Parathyroid adenoma (tissue), 2 donors: Measurements from ENCODE around the gene WFDC5.

Experiments used
- H2AFZ ChIP-seq: fragments of 300-600 bp; sonication (generic); one replicate; pipeline ENCODE4 v1.7.0; 2017; ENCODE audit warnings: antibody characterized with exemption, mild to moderate bottlenecking
- H3K27ac ChIP-seq: fragments of 300-600 bp; sonication (generic); one replicate; pipeline ENCODE4 v1.7.0; 2017
- H3K27me3 ChIP-seq: fragments of 300-600 bp; sonication (generic); one replicate; pipeline ENCODE4 v1.7.0; 2017; ENCODE audit warnings: low read length; ENCODE audit not compliant: control insufficient read depth, insufficient read depth
- H3K36me3 ChIP-seq: fragments of 300-600 bp; sonication (generic); one replicate; pipeline ENCODE4 v1.7.0; 2017; ENCODE audit warnings: low read length; ENCODE audit not compliant: control insufficient read depth, insufficient read depth
- H3K4me1 ChIP-seq: fragments of 300-600 bp; sonication (generic); one replicate; pipeline ENCODE4 v1.7.0; 2017; ENCODE audit warnings: control low read depth
- H3K4me2 ChIP-seq: fragments of 300-600 bp; sonication (generic); one replicate; pipeline ENCODE4 v1.7.0; 2017; ENCODE audit warnings: low read length
- H3K4me3 ChIP-seq: fragments of 300-600 bp; sonication (generic); one replicate; pipeline ENCODE4 v1.7.0; 2017; ENCODE audit warnings: low read depth, low read length
- H3K79me2 ChIP-seq: fragments of 300-600 bp; sonication (generic); one replicate; pipeline ENCODE4 v1.7.0; 2017; ENCODE audit warnings: control low read depth
- H3K9ac ChIP-seq: fragments of 300-600 bp; sonication (generic); one replicate; pipeline ENCODE4 v1.7.0; 2017; ENCODE audit warnings: mild to moderate bottlenecking
- H3K9me3 ChIP-seq: fragments of 300-600 bp; sonication (generic); one replicate; pipeline ENCODE4 v1.7.0; 2017; ENCODE audit warnings: low read length; ENCODE audit not compliant: control insufficient read depth
- CTCF ChIP-seq: fragments of 300-600 bp; sonication (generic); IDR thresholded peaks from one replicate; pipeline ENCODE4 v1.7.0; 2017; ENCODE audit warnings: antibody characterized with exemption, mild to moderate bottlenecking
- donor health status: primary hyperparathyroidism.

WFDC5 gene

GRCh38 chr20:45115829-45116228, 855 bp upstream of the WFDC5 start:
- no peaks in the 10 kb centered on the region for H3K79me2 ChIP-seq
- H3K4me3 ChIP-seq = no peak overlapping the region
- H3K27ac ChIP-seq = no peak overlapping the region
- H3K4me2 ChIP-seq = no peak overlapping the region
- no peaks in the 10 kb centered on the region for H3K9me3 ChIP-seq
- H3K27me3 ChIP-seq = no peaks in the 10 kb centered on the region
- no peak overlapping the region for H3K9ac ChIP-seq
- no peaks in the 10 kb centered on the region for H3K36me3 ChIP-seq
- no peak for TF ChIP-seq CTCF
- H3K4me1 ChIP-seq = no peaks in the 10 kb centered on the region
- H2AFZ ChIP-seq = no peak overlapping the region

- no peak overlapping the region for H3K9ac ChIP-seq
- no peaks in the 10 kb centered on the region for H3K4me1 ChIP-seq
- H3K27ac ChIP-seq = no peak overlapping the region
- H3K9me3 ChIP-seq = no peaks in the 10 kb centered on the region
- no peak overlapping the region for H2AFZ ChIP-seq
- H3K27me3 ChIP-seq = no peaks in the 10 kb centered on the region
- H3K4me2 ChIP-seq = no peak overlapping the region
- H3K79me2 ChIP-seq = no peaks in the 10 kb centered on the region
- H3K36me3 ChIP-seq = no peaks in the 10 kb centered on the region
- H3K4me3 ChIP-seq = no peak overlapping the region
- no peak for TF ChIP-seq CTCF
Measured at GRCh38 chr20:45115386-45115774, 406 bp upstream of the WFDC5 start.

- no peak overlapping the region for H3K4me2 ChIP-seq
- H2AFZ ChIP-seq = no peak overlapping the region
- H3K79me2 ChIP-seq = no peaks in the 10 kb centered on the region
- no peak overlapping the region for H3K9ac ChIP-seq
- no peak for TF ChIP-seq CTCF
- no peaks in the 10 kb centered on the region for H3K27me3 ChIP-seq
- no peaks in the 10 kb centered on the region for H3K36me3 ChIP-seq
- H3K9me3 ChIP-seq = no peaks in the 10 kb centered on the region
- no peak overlapping the region for H3K27ac ChIP-seq
- H3K4me3 ChIP-seq = no peak overlapping the region
- H3K4me1 ChIP-seq = no peaks in the 10 kb centered on the region
Measured at GRCh38 chr20:45113865-45114264, 1.1 kb downstream of the WFDC5 start.

- H3K4me1 ChIP-seq = no peaks in the 10 kb centered on the region
- H3K9me3 ChIP-seq = no peaks in the 10 kb centered on the region
- H3K27me3 ChIP-seq = no peaks in the 10 kb centered on the region
- no peak overlapping the region for H2AFZ ChIP-seq
- no peak for TF ChIP-seq CTCF
- H3K9ac ChIP-seq = no peak overlapping the region
- H3K27ac ChIP-seq = no peak overlapping the region
- no peak overlapping the region for H3K4me3 ChIP-seq
- no peak overlapping the region for H3K4me2 ChIP-seq
- H3K79me2 ChIP-seq = no peaks in the 10 kb centered on the region
- H3K36me3 ChIP-seq = no peaks in the 10 kb centered on the region
Measured at GRCh38 chr20:45112754-45113153, 2.2 kb downstream of the WFDC5 start.

GRCh38 chr20:45111799-45112471, 3.0 kb downstream of the WFDC5 start:
- H3K79me2 ChIP-seq = no peaks in the 10 kb centered on the region
- no peaks in the 10 kb centered on the region for H3K4me1 ChIP-seq
- no peak overlapping the region for H2AFZ ChIP-seq
- H3K9ac ChIP-seq = no peak overlapping the region
- no peak overlapping the region for H3K27ac ChIP-seq
- no peaks in the 10 kb centered on the region for H3K27me3 ChIP-seq
- H3K36me3 ChIP-seq = no peaks in the 10 kb centered on the region
- H3K4me2 ChIP-seq = no peak overlapping the region
- TF ChIP-seq CTCF = peak; percentile 37
- H3K4me3 ChIP-seq = no peak overlapping the region
- no peaks in the 10 kb centered on the region for H3K9me3 ChIP-seq
